ENCODE measurements around the gene LPIN3.

The LPIN3 gene

GRCh38 chr20:41349943-41350342 is 9.3 kb downstream of the LPIN3 start:
- Mint-ChIP-seq H3K36me3 (ENCODE audit: low read depth) (no peaks in the 10 kb centered on the region), H3K4me3 (no peak overlapping the region), H3K27me3 (peaks cover 14% of the 10 kb centered on the region), H3K4me1 (ENCODE audit: low read depth) (peaks cover 7% of the 10 kb centered on the region), H3K9me3 (no peaks in the 10 kb centered on the region), H3K27ac (no peak overlapping the region)
- intact Hi-C loops (cut with micrococcal nuclease) = no loop called here

GRCh38 chr20:41350408-41350962 is 9.9 kb downstream of the LPIN3 start:
- H3K27ac Mint-ChIP-seq = no peak overlapping the region
- H3K4me3 Mint-ChIP-seq = no peak overlapping the region
- no peaks in the 10 kb centered on the region for H3K36me3 Mint-ChIP-seq (ENCODE audit: low read depth)

GRCh38 chr20:41352106-41352505 is 11.5 kb downstream of the LPIN3 start:
- H3K27ac Mint-ChIP-seq = no peak overlapping the region
- H3K4me1 Mint-ChIP-seq (ENCODE audit: low read depth) = peaks cover 7% of the 10 kb centered on the region
- peaks cover 15% of the 10 kb centered on the region for H3K27me3 Mint-ChIP-seq
- intact Hi-C loops (cut with micrococcal nuclease) = no loop called here
- H3K9me3 Mint-ChIP-seq = no peaks in the 10 kb centered on the region
- no peaks in the 10 kb centered on the region for H3K36me3 Mint-ChIP-seq (ENCODE audit: low read depth)
- H3K4me3 Mint-ChIP-seq = no peak overlapping the region

More at GRCh38 chr20:41350408-41350962, 9.9 kb downstream of the LPIN3 start:
- intact Hi-C loops (cut with micrococcal nuclease) = no loop called here
- peaks cover 7% of the 10 kb centered on the region for H3K4me1 Mint-ChIP-seq (ENCODE audit: low read depth)
- H3K9me3 Mint-ChIP-seq = no peaks in the 10 kb centered on the region
- peaks cover 15% of the 10 kb centered on the region for H3K27me3 Mint-ChIP-seq

GRCh38 chr20:41352666-41353065 is 12.0 kb downstream of the LPIN3 start:
- H3K4me3 Mint-ChIP-seq = no peak overlapping the region
- no peaks in the 10 kb centered on the region for H3K9me3 Mint-ChIP-seq
- no peaks in the 10 kb centered on the region for H3K36me3 Mint-ChIP-seq (ENCODE audit: low read depth)
- peaks cover 7% of the 10 kb centered on the region for H3K4me1 Mint-ChIP-seq (ENCODE audit: low read depth)
- peaks cover 15% of the 10 kb centered on the region for H3K27me3 Mint-ChIP-seq
- intact Hi-C loops (cut with micrococcal nuclease) = no loop called here
- H3K27ac Mint-ChIP-seq = no peak overlapping the region

GRCh38 chr20:41353530-41353929 is 12.9 kb downstream of the LPIN3 start:
- Mint-ChIP-seq H3K4me3 (no peak overlapping the region), H3K4me1 (ENCODE audit: low read depth) (peaks cover 7% of the 10 kb centered on the region), H3K27me3 (peaks cover 14% of the 10 kb centered on the region), H3K9me3 (no peaks in the 10 kb centered on the region), H3K36me3 (ENCODE audit: low read depth) (no peaks in the 10 kb centered on the region), H3K27ac (no peak overlapping the region)
- intact Hi-C loops (cut with micrococcal nuclease) = no loop called here

- H3K27me3 Mint-ChIP-seq = peaks cover 16% of the 10 kb centered on the region
- intact Hi-C loops (cut with micrococcal nuclease) = no loop called here
- H3K4me3 Mint-ChIP-seq = no peak overlapping the region
- H3K36me3 Mint-ChIP-seq (ENCODE audit: low read depth) = no peaks in the 10 kb centered on the region
- H3K27ac Mint-ChIP-seq = no peak overlapping the region
- H3K9me3 Mint-ChIP-seq = no peaks in the 10 kb centered on the region
- H3K4me1 Mint-ChIP-seq (ENCODE audit: low read depth) = peaks cover 6% of the 10 kb centered on the region
Measured at GRCh38 chr20:41355192-41355591, 14.6 kb downstream of the LPIN3 start.

GRCh38 chr20:41355598-41356203 is 15.1 kb downstream of the LPIN3 start:
- H3K36me3 Mint-ChIP-seq (ENCODE audit: low read depth) = no peaks in the 10 kb centered on the region
- H3K27ac Mint-ChIP-seq = no peak overlapping the region
- no peaks in the 10 kb centered on the region for H3K9me3 Mint-ChIP-seq
- intact Hi-C loops (cut with micrococcal nuclease) = no loop called here
- H3K27me3 Mint-ChIP-seq = peaks cover 12% of the 10 kb centered on the region
- H3K4me3 Mint-ChIP-seq = no peak overlapping the region
- peaks cover 1% of the 10 kb centered on the region for H3K4me1 Mint-ChIP-seq (ENCODE audit: low read depth)

- Mint-ChIP-seq H3K27ac (no peak overlapping the region), H3K4me1 (ENCODE audit: low read depth) (no peaks in the 10 kb centered on the region), H3K9me3 (no peaks in the 10 kb centered on the region), H3K36me3 (ENCODE audit: low read depth) (no peaks in the 10 kb centered on the region), H3K4me3 (no peak overlapping the region), H3K27me3 (peaks cover 7% of the 10 kb centered on the region)
- intact Hi-C loops (cut with micrococcal nuclease) = no loop called here
Measured at GRCh38 chr20:41356951-41357350, 16.3 kb downstream of the LPIN3 start.

- intact Hi-C loops (cut with micrococcal nuclease) = no loop called here
Measured at GRCh38 chr20:41357424-41358163, 17.0 kb downstream of the LPIN3 start.

GRCh38 chr20:41358230-41358629 is 17.6 kb downstream of the LPIN3 start:
- Mint-ChIP-seq H3K27me3 (peaks cover 6% of the 10 kb centered on the region), H3K9me3 (no peaks in the 10 kb centered on the region), H3K36me3 (ENCODE audit: low read depth) (no peaks in the 10 kb centered on the region), H3K4me3 (no peak overlapping the region), H3K27ac (no peak overlapping the region), H3K4me1 (ENCODE audit: low read depth) (no peaks in the 10 kb centered on the region)
- intact Hi-C loops (cut with micrococcal nuclease) = no loop called here

More at GRCh38 chr20:41357424-41358163, 17.0 kb downstream of the LPIN3 start:
- Mint-ChIP-seq H3K27ac (no peak overlapping the region), H3K27me3 (peaks cover 6% of the 10 kb centered on the region), H3K9me3 (no peaks in the 10 kb centered on the region), H3K4me1 (ENCODE audit: low read depth) (no peaks in the 10 kb centered on the region), H3K4me3 (no peak overlapping the region), H3K36me3 (ENCODE audit: low read depth) (no peaks in the 10 kb centered on the region)

- H3K4me1 Mint-ChIP-seq (ENCODE audit: low read depth) = no peaks in the 10 kb centered on the region
- H3K27ac Mint-ChIP-seq = no peak overlapping the region
- H3K27me3 Mint-ChIP-seq = peaks cover 10% of the 10 kb centered on the region
- no peaks in the 10 kb centered on the region for H3K9me3 Mint-ChIP-seq
- H3K4me3 Mint-ChIP-seq = no peak overlapping the region
- no peaks in the 10 kb centered on the region for H3K36me3 Mint-ChIP-seq (ENCODE audit: low read depth)
- intact Hi-C loops (cut with micrococcal nuclease) = no loop called here
Measured at GRCh38 chr20:41358717-41359116, 18.1 kb downstream of the LPIN3 start.

- intact Hi-C loops (cut with micrococcal nuclease) = no loop called here
Measured at GRCh38 chr20:41359541-41360011, 19.0 kb downstream of the LPIN3 start.

GRCh38 chr20:41360831-41361756 is 20.5 kb downstream of the LPIN3 start:
- H3K36me3 Mint-ChIP-seq (ENCODE audit: low read depth) = no peaks in the 10 kb centered on the region
- no peaks in the 10 kb centered on the region for H3K9me3 Mint-ChIP-seq
- peaks cover 27% of the 10 kb centered on the region for H3K27me3 Mint-ChIP-seq
- no peak overlapping the region for H3K27ac Mint-ChIP-seq
- intact Hi-C loops (cut with micrococcal nuclease) = no loop called here
- H3K4me3 Mint-ChIP-seq = no peak overlapping the region
- no peaks in the 10 kb centered on the region for H3K4me1 Mint-ChIP-seq (ENCODE audit: low read depth)

More at GRCh38 chr20:41359541-41360011, 19.0 kb downstream of the LPIN3 start:
- Mint-ChIP-seq H3K9me3 (no peaks in the 10 kb centered on the region), H3K27me3 (peaks cover 14% of the 10 kb centered on the region), H3K27ac (no peak overlapping the region), H3K36me3 (ENCODE audit: low read depth) (no peaks in the 10 kb centered on the region), H3K4me1 (ENCODE audit: low read depth) (no peaks in the 10 kb centered on the region), H3K4me3 (no peak overlapping the region)
